H1 (cell line): ENCODE measurements around the gene GRIA3. TPM values are rescaled to one million over a fixed set of nuclear protein-coding genes. Genes with fewer than 3 reads are reported as not detected.

Experiments used
- CTCF ChIA-PET: fragments of 300-600 bp; sonication (Branson Sonifier 250); formaldehyde crosslinking; loops from one replicate; lab custom pipeline; 2021; ENCODE audit not compliant: partially characterized antibody; lab: Charles Lee
- POLR2A ChIA-PET: fragments of 300-600 bp; sonication (Branson Sonifier 250); formaldehyde crosslinking; loops from one replicate; lab custom pipeline; 2021; ENCODE audit warnings: inconsistent platforms; ENCODE audit not compliant: partially characterized antibody; lab: Charles Lee
- DNase-seq, 2 experiments: peaks; one replicate each; pipeline versions ENCODE4 v3.0.0 to v3.0.0-alpha.2; 2010 to 2022; ENCODE audit warnings: low spot score in 2 of 2, low read depth in 1 of 2, mixed read lengths in 1 of 2
- FAIRE-seq: peaks from 2 replicates; lab custom pipeline; 2011; peaks lifted over from hg19 to GRCh38; lab: Jason Lieb, UNC
- H2AFZ ChIP-seq: 2 replicates; pipeline ENCODE4 v1.8.1; 2012; ENCODE audit warnings: low read length, inconsistent platforms
- H2AK5ac ChIP-seq: 2 replicates; pipeline ENCODE4 v1.6.1; 2013; ENCODE audit warnings: low read depth, low read length
- H2BK120ac ChIP-seq: replicated peaks from 2 replicates; pipeline ENCODE3; 2013; ENCODE audit warnings: low read depth, low read length, inconsistent platforms
- H2BK12ac ChIP-seq: 2 replicates; pipeline ENCODE4 v1.6.1; 2013; ENCODE audit warnings: low read depth, low read length
- H2BK15ac ChIP-seq: 2 replicates; pipeline ENCODE4 v1.6.1; 2013; ENCODE audit warnings: low read length
- H2BK20ac ChIP-seq: 2 replicates; pipeline ENCODE4 v1.6.1; 2013; ENCODE audit warnings: low read length
- H2BK5ac ChIP-seq: 2 replicates; pipeline ENCODE4 v1.6.1; 2013; ENCODE audit warnings: low read depth, low read length
- H3K14ac ChIP-seq: 2 replicates; pipeline ENCODE4 v1.6.1; 2013; ENCODE audit warnings: inconsistent platforms; ENCODE audit not compliant: insufficient read length
- H3K18ac ChIP-seq: 2 replicates; pipeline ENCODE4 v1.6.1; 2013; ENCODE audit warnings: low read length; ENCODE audit errors: extremely low read depth
- H3K23ac ChIP-seq: 2 replicates; pipeline ENCODE4 v1.6.1; 2013; ENCODE audit warnings: inconsistent platforms; ENCODE audit not compliant: insufficient read length
- H3K23me2 ChIP-seq: 2 replicates; pipeline ENCODE4 v1.6.1; 2013; ENCODE audit warnings: low read depth, low read length
- H3K27ac ChIP-seq: 2 replicates; pipeline ENCODE4 v1.6.1; 2011; ENCODE audit warnings: low read depth, low read length, inconsistent platforms
- H3K27me3 ChIP-seq, 4 experiments: replicated peaks in 1 of 4; 1 replicate in 1 of 4; 2 replicates in 3 of 4; pipeline versions ENCODE4 v1.6.1 to v1.8.1; 2011 to 2013; ENCODE audit warnings: low read length in 3 of 4, mild to moderate bottlenecking in 3 of 4, inconsistent platforms in 2 of 4, mixed read lengths in 2 of 4, moderate library complexity in 1 of 4; ENCODE audit not compliant: control insufficient read depth in 3 of 4, insufficient read depth in 3 of 4; ENCODE audit errors: extremely low read depth in 1 of 4
- H3K36me3 ChIP-seq, 4 experiments: 2 replicates each; pipeline versions ENCODE4 v1.6.1 to v1.8.1; 2011 to 2013; ENCODE audit warnings: mild to moderate bottlenecking in 4 of 4, low read length in 3 of 4, moderate library complexity in 2 of 4, control low read depth in 1 of 4, inconsistent platforms in 1 of 4; ENCODE audit not compliant: insufficient read depth in 4 of 4, control insufficient read depth in 2 of 4
- H3K4ac ChIP-seq: replicated peaks from 2 replicates; pipeline ENCODE3; 2013; ENCODE audit warnings: low read length, low read depth, mixed read lengths, inconsistent platforms; ENCODE audit not compliant: insufficient read length
- H3K4me1 ChIP-seq, 4 experiments: replicated peaks in 1 of 4; 1 replicate in 1 of 4; 2 replicates in 3 of 4; pipeline versions ENCODE4 v1.6.1 to v1.8.1; 2011 to 2013; ENCODE audit warnings: low read length in 3 of 4, inconsistent platforms in 2 of 4, mixed read lengths in 1 of 4; ENCODE audit not compliant: insufficient read depth in 4 of 4, control insufficient read depth in 3 of 4
- H3K4me2 ChIP-seq, 2 experiments: 2 replicates each; pipeline versions ENCODE4 v1.6.1 to v1.8.1; 2011 to 2013; ENCODE audit warnings: low read depth in 2 of 2, low read length in 2 of 2, control low read depth in 1 of 2, inconsistent platforms in 1 of 2, mild to moderate bottlenecking in 1 of 2; ENCODE audit not compliant: insufficient read depth in 1 of 2
- H3K4me3 ChIP-seq, 4 experiments: fragments of 200-600, 300-600 bp in 1 of 4; sonication (generic), shearing (Covaris generic), sonication (Bioruptor Twin) in 1 of 4; 2 replicates each; pipeline versions ENCODE4 v1.5.1 to v1.8.1; 2011 to 2016; ENCODE audit warnings: low read length in 4 of 4, low read depth in 3 of 4, control low read depth in 2 of 4, inconsistent platforms in 2 of 4, mild to moderate bottlenecking in 2 of 4, mixed read lengths in 1 of 4, moderate library complexity in 1 of 4; ENCODE audit not compliant: insufficient read depth in 2 of 4; ENCODE audit errors: extremely low read depth in 1 of 4
- H3K56ac ChIP-seq: replicated peaks from 2 replicates; pipeline ENCODE3; 2013; ENCODE audit warnings: low read depth, mild to moderate bottlenecking, mixed read lengths, low read length, inconsistent platforms; ENCODE audit not compliant: insufficient read length
- H3K79me1 ChIP-seq: 2 replicates; pipeline ENCODE4 v1.6.1; 2013; ENCODE audit warnings: low read depth, low read length, control low read depth
- H3K79me2 ChIP-seq, 2 experiments: 2 replicates each; pipeline versions ENCODE4 v1.6.1 to v1.8.1; 2012 to 2013; ENCODE audit warnings: low read length in 2 of 2, mild to moderate bottlenecking in 2 of 2, inconsistent platforms in 1 of 2; ENCODE audit not compliant: insufficient read depth in 2 of 2, control insufficient read depth in 1 of 2
- H3K9ac ChIP-seq, 4 experiments: replicated peaks in 1 of 4; 1 replicate in 1 of 4; 2 replicates in 3 of 4; pipeline versions ENCODE4 v1.6.1 to v1.8.1; 2011 to 2013; ENCODE audit warnings: low read depth in 3 of 4, low read length in 3 of 4, control low read depth in 2 of 4, mild to moderate bottlenecking in 2 of 4, moderate library complexity in 2 of 4, inconsistent platforms in 1 of 4; ENCODE audit errors: extremely low read depth in 1 of 4
- H3K9me3 ChIP-seq, 2 experiments: 2 replicates each; pipeline versions ENCODE4 v1.6.1 to v1.8.1; 2012 to 2013; ENCODE audit warnings: mild to moderate bottlenecking in 2 of 2, moderate library complexity in 2 of 2, control low read depth in 1 of 2, inconsistent platforms in 1 of 2, low read depth in 1 of 2, low read length in 1 of 2, mixed read lengths in 1 of 2; ENCODE audit not compliant: insufficient read depth in 2 of 2
- H4K20me1 ChIP-seq, 2 experiments: replicated peaks in 1 of 2; 2 replicates each; pipeline versions ENCODE3 to v1.8.1; 2011 to 2013; ENCODE audit warnings: inconsistent platforms in 2 of 2, low read length in 2 of 2, mild to moderate bottlenecking in 1 of 2; ENCODE audit not compliant: insufficient read depth in 2 of 2, control insufficient read depth in 1 of 2
- H4K5ac ChIP-seq: 2 replicates; pipeline ENCODE4 v1.6.1; 2013; ENCODE audit warnings: low read length, low read depth, mixed read lengths, inconsistent platforms; ENCODE audit not compliant: insufficient read length
- H4K8ac ChIP-seq: 2 replicates; pipeline ENCODE4 v1.8.0; 2013; ENCODE audit warnings: mild to moderate bottlenecking, moderate library complexity, low read length, inconsistent platforms; ENCODE audit not compliant: insufficient read depth; ENCODE audit errors: extremely low read depth
- H4K91ac ChIP-seq: replicated peaks from 2 replicates; pipeline ENCODE3; 2013; ENCODE audit warnings: low read length, mixed read lengths, inconsistent platforms; ENCODE audit not compliant: insufficient read length
- ASH2L ChIP-seq: fragments of 200-600, 300-600 bp; sonication (generic); IDR thresholded peaks from one replicate; pipeline ENCODE4 v1.7.1; 2017; ENCODE audit warnings: low read length
- CHD1 ChIP-seq: IDR thresholded peaks from 2 replicates; pipeline ENCODE4 v1.6.1; 2012; ENCODE audit warnings: low read depth, low read length, improper control_type of control experiment
- CREB1 ChIP-seq: IDR thresholded peaks from 2 replicates; pipeline ENCODE4 v1.6.1; 2012; ENCODE audit warnings: inconsistent platforms
- EGR1 ChIP-seq: IDR thresholded peaks from 2 replicates; pipeline ENCODE4 v1.6.1; 2011; ENCODE audit warnings: low read depth, low read length, borderline replicate concordance
- KDM5A ChIP-seq: fragments of 200-600 bp; IDR thresholded peaks from 2 replicates; pipeline ENCODE4 v1.7.1; 2012; ENCODE audit warnings: mild to moderate bottlenecking, low read length, inconsistent platforms, mixed read lengths
- PHF8 ChIP-seq: fragments of 200-600 bp; sonication (generic); conservative IDR thresholded peaks from 2 replicates; pipeline ENCODE4 v1.7.1; 2012; ENCODE audit warnings: low read depth, mild to moderate bottlenecking, inconsistent platforms, low read length, moderate library complexity
- RBBP5 ChIP-seq: IDR thresholded peaks from 2 replicates; pipeline ENCODE4 v1.7.1; 2012; ENCODE audit warnings: low read depth, mild to moderate bottlenecking, inconsistent platforms, low read length, moderate library complexity, borderline replicate concordance
- RXRA ChIP-seq: IDR thresholded peaks from 2 replicates; pipeline ENCODE4 v1.6.1; 2011; ENCODE audit warnings: low read depth, mild to moderate bottlenecking, low read length, moderate library complexity; ENCODE audit not compliant: insufficient read depth
- SP2 ChIP-seq: IDR thresholded peaks from 2 replicates; pipeline ENCODE4 v1.6.1; 2012; ENCODE audit warnings: mild to moderate bottlenecking, low read length, inconsistent platforms
- TEAD4 ChIP-seq: IDR thresholded peaks from 2 replicates; pipeline ENCODE4 v1.6.1; 2012; ENCODE audit warnings: low read depth, low read length, inconsistent platforms, mixed read lengths
- YY1 ChIP-seq: IDR thresholded peaks from 2 replicates; pipeline ENCODE4 v1.6.1; 2011; ENCODE audit warnings: low read depth, mild to moderate bottlenecking, low read length
- WGBS, 2 experiments: shearing (Covaris generic) in 1 of 2; methylation state at CpG; one replicate each; pipeline versions ENCODE4 v1.1.6 to v1.1.7; 2013 to 2015; ENCODE audit warnings: low lambda C conversion rate in 2 of 2, mixed read lengths in 2 of 2, inconsistent platforms in 1 of 2, low coverage in 1 of 2, missing lambda C conversion rate in 1 of 2; ENCODE audit not compliant: insufficient replicate concordance in 2 of 2, insufficient coverage in 1 of 2, insufficient read length in 1 of 2; ENCODE audit errors: extremely low coverage in 1 of 2, missing lambda C conversion rate in 1 of 2; 5-methylcytosine and 5-hydroxymethylcytosine counted together
- polyA plus RNA-seq, 7 experiments: library from polyadenylated mRNA; depleted of rRNA in 3 of 7; stranded (reverse) in 5 of 7; unstranded in 2 of 7; fragments of >200 nt in 5 of 7; fragments of 200-250 nt in 2 of 7; gene quantifications; 1 replicate in 5 of 7; 2 replicates in 1 of 7; 4 replicates in 1 of 7; pipeline versions ENCODE4 v1.2.1 to v1.2.3, GENCODE V29; 2011 to 2013; ENCODE audit warnings: missing spikeins in 2 of 7, mixed read lengths in 2 of 7
- total RNA-seq: library from RNA; stranded (reverse); fragmentation: NEBNext Ultra II Directional; extraction: Animal tissue kit (Norgen Biotek cat#: 25700); gene quantifications from 2 replicates; pipeline ENCODE4 v1.2.1, GENCODE V29; 2021
- TF ChIP-seq, protein P1 (sequence below), 3 experiments: IDR thresholded peaks; 1 replicate in 2 of 3; 2 replicates in 1 of 3; pipeline versions ENCODE4 v1.5.1 to v1.6.1; 2011; ENCODE audit warnings: low read length in 3 of 3, mild to moderate bottlenecking in 3 of 3, inconsistent platforms in 2 of 3, low read depth in 1 of 3, moderate library complexity in 1 of 3; ENCODE audit not compliant: insufficient read depth in 1 of 3; ENCODE audit errors: control extremely low read depth in 1 of 3

Gene GRIA3
- total and polyA plus RNA-seq, 2 of the 8 experiments (the other 6 are each of a cell fraction or from before 2014, with no cell fraction given), result 2.6 to 3.0 TPM

DNA sequence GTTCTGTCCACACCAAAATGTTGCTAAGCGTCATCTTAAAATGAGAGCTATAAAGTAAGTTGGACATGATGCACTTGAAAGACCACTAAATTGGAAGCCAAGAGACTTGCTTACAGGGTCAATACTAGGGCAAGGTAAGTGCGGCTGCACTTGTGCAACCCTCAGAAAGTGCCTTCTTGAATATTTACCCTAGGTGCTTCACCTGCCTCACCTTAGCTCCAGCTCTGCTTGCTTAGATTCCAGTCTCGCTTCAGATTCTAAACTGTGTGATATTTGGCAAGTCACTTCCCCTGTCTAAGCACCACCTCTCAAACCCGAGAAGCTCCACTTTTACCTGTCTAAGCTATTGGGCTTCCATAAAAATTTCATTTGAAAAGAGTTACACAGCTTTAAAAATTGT is 136.5 kb downstream of the GRIA3 start:
- Histone ChIP-seq H3K9ac (no peak overlapping the region), H3K4me3 (no peak overlapping the region), H3K18ac (no peak overlapping the region), H3K14ac (no peak overlapping the region), H3K23ac (no peak overlapping the region), H4K5ac (no peak overlapping the region), H3K56ac (no peak overlapping the region), H4K20me1 (no peaks in the 10 kb centered on the region), H3K4me2 (no peak overlapping the region), H3K4ac (no peak overlapping the region), H2BK5ac (no peak overlapping the region), H3K23me2 (no peaks in the 10 kb centered on the region), H3K79me2 (no peaks in the 10 kb centered on the region), H3K27me3 (no peaks in the 10 kb centered on the region), H2BK20ac (no peak overlapping the region), H2BK12ac (no peak overlapping the region), H3K79me1 (no peaks in the 10 kb centered on the region), H2BK15ac (no peak overlapping the region), H3K4me1 (peaks cover 0 to 6% (median under 1%) of the 10 kb centered on the region in 4 experiments; a peak in 3 of 7 replicates), H2AFZ (no peak overlapping the region), H2AK5ac (no peak overlapping the region), H4K91ac (no peak overlapping the region), H4K8ac (no peak overlapping the region), H2BK120ac (no peak overlapping the region), H3K9me3 (no peaks in the 10 kb centered on the region), H3K27ac (no peak overlapping the region), H3K36me3 (no peaks in the 10 kb centered on the region)
- 91% methylated on average over 4 of the region's 4 CpGs; no CpG with 5 or more reads in 1 of the 2 experiments for WGBS, 2 experiments
- DNase-seq (no peak), FAIRE-seq (no peak)
- CTCF ChIA-PET, result interaction anchor here (0.7 to 1.2 kb wide), 2 partner anchors 21 to 28 kb away, joined by 3 read pairs; no protein-coding TSS in a partner anchor
- POLR2A ChIA-PET, result no interaction called here
- TF ChIP-seq YY1 (no peak), SP2 (no peak), RXRA (no peak), CREB1 (no peak), KDM5A (no peak), RBBP5 (no peak), CHD1 (no peak), ASH2L (no peak), TEAD4 (no peak), EGR1 (no peak), PHF8 (no peak)
- TF ChIP-seq, protein P1, sequence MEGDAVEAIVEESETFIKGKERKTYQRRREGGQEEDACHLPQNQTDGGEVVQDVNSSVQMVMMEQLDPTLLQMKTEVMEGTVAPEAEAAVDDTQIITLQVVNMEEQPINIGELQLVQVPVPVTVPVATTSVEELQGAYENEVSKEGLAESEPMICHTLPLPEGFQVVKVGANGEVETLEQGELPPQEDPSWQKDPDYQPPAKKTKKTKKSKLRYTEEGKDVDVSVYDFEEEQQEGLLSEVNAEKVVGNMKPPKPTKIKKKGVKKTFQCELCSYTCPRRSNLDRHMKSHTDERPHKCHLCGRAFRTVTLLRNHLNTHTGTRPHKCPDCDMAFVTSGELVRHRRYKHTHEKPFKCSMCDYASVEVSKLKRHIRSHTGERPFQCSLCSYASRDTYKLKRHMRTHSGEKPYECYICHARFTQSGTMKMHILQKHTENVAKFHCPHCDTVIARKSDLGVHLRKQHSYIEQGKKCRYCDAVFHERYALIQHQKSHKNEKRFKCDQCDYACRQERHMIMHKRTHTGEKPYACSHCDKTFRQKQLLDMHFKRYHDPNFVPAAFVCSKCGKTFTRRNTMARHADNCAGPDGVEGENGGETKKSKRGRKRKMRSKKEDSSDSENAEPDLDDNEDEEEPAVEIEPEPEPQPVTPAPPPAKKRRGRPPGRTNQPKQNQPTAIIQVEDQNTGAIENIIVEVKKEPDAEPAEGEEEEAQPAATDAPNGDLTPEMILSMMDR (IDR thresholded peaks at IDR 0.05; ENCODE audit: control extremely low read depth in 1 of 3, insufficient read depth in 1 of 3, low read depth in 1 of 3, low read length in 3 of 3), result no peak
